T-helper 1 cell treated with Interleukin-12 subunit alpha and Interleukin-12 subunit beta and Interleukin-4 antibody, amounts not matched to agents 30 μg/mL and 1 μg/mL, for 36 hours (primary cell): ENCODE measurements around the gene DHRS13.
"Not testable (repeated sequence)": the region's sequence is repeated elsewhere in the genome, so short reads cannot be mapped to it uniquely, and the experiment has no call there.

Experiments
- H3K27ac Mint-ChIP-seq: one replicate; pipeline ENCODE4 v1.8.0; 2021; ENCODE audit warnings: mild to moderate bottlenecking, mixed read lengths
- H3K27me3 Mint-ChIP-seq: one replicate; pipeline ENCODE4 v1.8.0; 2021; ENCODE audit warnings: low read depth, mixed read lengths
- H3K36me3 Mint-ChIP-seq: one replicate; pipeline ENCODE4 v1.8.0; 2021; ENCODE audit warnings: low read depth, mixed read lengths
- H3K4me1 Mint-ChIP-seq: one replicate; pipeline ENCODE4 v1.8.0; 2021; ENCODE audit warnings: low read depth, mixed read lengths
- H3K4me3 Mint-ChIP-seq: one replicate; pipeline ENCODE4 v1.8.0; 2021; ENCODE audit warnings: mild to moderate bottlenecking, moderate library complexity, mixed read lengths
- H3K9me3 Mint-ChIP-seq: one replicate; pipeline ENCODE4 v1.8.0; 2021; ENCODE audit warnings: mixed read lengths

DHRS13 gene

DNA sequence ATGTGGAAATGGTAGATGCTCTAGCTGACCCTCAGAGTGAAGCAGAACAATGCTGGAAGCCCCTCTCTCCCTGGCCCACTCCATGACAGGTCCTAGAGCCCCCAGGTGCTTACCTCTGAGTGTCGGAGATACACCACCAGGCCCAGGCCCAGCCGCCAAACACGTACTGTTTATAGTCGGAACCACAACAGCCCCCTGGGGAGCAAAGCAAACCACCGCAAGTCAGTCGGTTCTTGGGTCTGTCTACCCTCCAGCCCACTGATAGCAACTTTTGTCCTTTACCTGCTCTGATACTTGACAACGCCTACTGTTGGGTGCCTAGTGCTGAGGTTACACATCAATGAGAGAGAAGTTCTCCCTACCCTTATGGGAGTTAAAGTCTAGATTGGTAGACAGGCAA, 14.0 kb downstream of the DHRS13 start:
- peak overlapping the region; percentile 60 for H3K27ac Mint-ChIP-seq
- H3K4me1 Mint-ChIP-seq = peaks cover 35% of the 10 kb centered on the region
- no peaks in the 10 kb centered on the region for H3K27me3 Mint-ChIP-seq
- no peaks in the 10 kb centered on the region for H3K9me3 Mint-ChIP-seq
- no peak overlapping the region for H3K4me3 Mint-ChIP-seq
- peaks cover 35% of the 10 kb centered on the region for H3K36me3 Mint-ChIP-seq

DNA sequence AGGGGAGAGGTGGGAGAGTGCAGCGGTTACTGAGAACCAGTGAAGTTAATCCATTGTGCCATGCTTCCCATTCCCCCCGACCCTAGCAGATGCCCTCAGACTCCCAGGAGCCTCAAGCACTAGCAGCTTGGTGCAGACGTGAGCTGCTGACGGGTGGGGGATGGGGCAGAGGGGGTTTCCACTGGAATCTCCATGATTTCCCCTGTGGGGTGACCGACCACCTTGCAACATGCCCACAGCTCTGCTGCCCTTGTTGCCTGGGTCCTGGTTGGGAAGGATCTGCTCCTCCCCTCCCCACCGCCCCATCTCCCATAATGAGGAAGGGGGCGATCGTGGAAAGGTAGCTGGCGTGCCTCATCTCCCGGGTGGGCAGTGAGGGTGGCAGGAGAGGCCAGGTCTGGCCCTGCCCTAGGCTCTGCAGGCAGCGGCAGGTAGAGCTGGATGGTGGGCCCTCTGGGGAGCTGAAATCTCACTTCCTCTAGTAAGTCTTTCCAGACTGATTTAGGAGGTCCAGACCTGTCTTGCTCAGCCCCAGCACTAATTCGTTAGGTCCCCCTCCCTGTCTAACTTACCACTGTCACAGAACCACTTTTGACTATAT, 14.9 kb downstream of the DHRS13 start:
- peaks cover 29% of the 10 kb centered on the region for H3K36me3 Mint-ChIP-seq
- peaks cover 26% of the 10 kb centered on the region for H3K4me1 Mint-ChIP-seq
- no peak overlapping the region for H3K4me3 Mint-ChIP-seq
- no peak overlapping the region for H3K27ac Mint-ChIP-seq
- H3K27me3 Mint-ChIP-seq = no peaks in the 10 kb centered on the region
- H3K9me3 Mint-ChIP-seq = no peaks in the 10 kb centered on the region

DNA sequence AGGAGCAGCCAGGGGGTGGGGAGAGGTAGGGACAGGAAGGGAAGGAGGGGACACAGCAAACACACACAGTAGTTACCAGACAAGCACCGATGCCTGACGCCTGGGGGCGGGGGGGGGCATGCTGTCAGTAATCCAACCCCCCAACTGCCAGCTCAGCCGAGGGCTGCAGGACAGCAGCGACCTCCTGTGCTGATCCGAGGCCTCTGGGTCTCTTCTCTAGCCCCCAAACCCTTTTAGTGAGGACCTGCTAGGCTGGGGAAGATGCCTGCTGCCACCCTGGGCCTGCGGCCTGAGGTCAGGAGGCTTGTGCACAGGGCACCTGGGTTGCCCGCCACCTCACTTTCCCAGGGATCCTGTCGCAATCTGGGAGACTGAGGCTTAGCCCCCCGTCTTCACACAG, 16.9 kb downstream of the DHRS13 start:
- Mint-ChIP-seq H3K27ac (no peak overlapping the region), H3K27me3 (no peaks in the 10 kb centered on the region), H3K4me3 (no peak overlapping the region), H3K36me3 (peaks cover 37% of the 10 kb centered on the region), H3K9me3 (no peaks in the 10 kb centered on the region), H3K4me1 (peaks cover 13% of the 10 kb centered on the region)

DNA sequence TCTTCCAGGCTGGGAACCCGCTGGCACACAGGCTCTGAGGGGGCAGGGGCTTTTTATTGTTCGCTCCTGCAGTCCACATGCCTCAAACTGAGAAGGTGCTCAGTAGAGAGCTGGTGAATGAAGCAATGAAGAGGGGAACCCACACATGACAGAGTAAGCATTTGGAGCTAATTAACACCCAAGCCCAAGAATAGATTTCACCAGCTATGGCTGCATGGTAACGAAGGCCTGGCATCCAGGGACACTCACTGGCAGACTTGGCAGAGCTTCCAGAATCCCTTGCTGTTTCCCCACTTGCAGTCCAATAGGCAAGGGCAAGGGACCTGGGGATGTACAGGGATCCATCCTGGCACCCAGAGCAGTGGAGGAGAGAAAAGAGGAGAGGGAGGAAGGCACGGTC, 17.5 kb downstream of the DHRS13 start:
- peaks cover 9% of the 10 kb centered on the region for H3K4me1 Mint-ChIP-seq
- H3K27me3 Mint-ChIP-seq = no peaks in the 10 kb centered on the region
- no peak overlapping the region for H3K27ac Mint-ChIP-seq
- no peaks in the 10 kb centered on the region for H3K9me3 Mint-ChIP-seq
- H3K36me3 Mint-ChIP-seq = peaks cover 43% of the 10 kb centered on the region
- H3K4me3 Mint-ChIP-seq = no peak overlapping the region

DNA sequence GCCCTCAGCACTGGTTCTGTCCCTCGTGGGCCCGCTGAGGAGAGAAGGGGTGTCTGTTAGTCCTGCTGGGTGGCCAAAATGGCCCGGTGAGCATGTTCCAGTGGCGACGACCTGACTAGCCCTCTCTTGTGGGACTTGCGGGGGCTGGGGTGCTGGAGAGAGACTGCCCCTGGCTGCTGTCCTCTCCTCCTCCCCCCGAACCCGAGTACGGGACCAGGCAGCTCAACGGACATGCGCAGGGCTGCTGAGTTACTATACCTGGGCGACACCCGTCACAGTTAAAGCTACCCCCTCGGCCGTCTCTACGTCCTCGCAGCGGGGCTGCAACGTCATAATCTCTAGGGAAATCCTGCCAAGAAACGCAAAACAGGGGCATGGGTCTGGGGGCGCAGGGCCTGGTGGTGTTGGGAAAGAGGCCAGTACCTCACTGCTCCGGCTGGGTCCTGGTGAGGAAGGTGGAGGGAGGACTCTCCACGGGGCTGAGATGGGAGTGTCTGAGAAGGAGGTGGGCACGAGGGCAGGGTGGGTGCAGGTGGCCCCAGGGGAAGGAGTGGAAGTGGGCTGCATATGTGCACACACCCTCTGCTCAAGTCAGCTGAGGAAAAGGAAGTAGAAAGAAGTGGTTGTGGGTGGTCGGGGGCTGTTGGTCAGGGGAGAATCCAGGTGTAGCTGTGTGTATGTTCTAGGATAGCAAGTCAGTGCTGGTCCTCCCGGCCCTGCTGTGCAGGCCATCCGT, 18.7 kb downstream of the DHRS13 start:
- H3K36me3 Mint-ChIP-seq = peaks cover 47% of the 10 kb centered on the region
- no peaks in the 10 kb centered on the region for H3K27me3 Mint-ChIP-seq
- no peaks in the 10 kb centered on the region for H3K9me3 Mint-ChIP-seq
- H3K4me1 Mint-ChIP-seq = peaks cover 4% of the 10 kb centered on the region
- H3K4me3 Mint-ChIP-seq = no peak overlapping the region
- H3K27ac Mint-ChIP-seq = no peak overlapping the region

DNA sequence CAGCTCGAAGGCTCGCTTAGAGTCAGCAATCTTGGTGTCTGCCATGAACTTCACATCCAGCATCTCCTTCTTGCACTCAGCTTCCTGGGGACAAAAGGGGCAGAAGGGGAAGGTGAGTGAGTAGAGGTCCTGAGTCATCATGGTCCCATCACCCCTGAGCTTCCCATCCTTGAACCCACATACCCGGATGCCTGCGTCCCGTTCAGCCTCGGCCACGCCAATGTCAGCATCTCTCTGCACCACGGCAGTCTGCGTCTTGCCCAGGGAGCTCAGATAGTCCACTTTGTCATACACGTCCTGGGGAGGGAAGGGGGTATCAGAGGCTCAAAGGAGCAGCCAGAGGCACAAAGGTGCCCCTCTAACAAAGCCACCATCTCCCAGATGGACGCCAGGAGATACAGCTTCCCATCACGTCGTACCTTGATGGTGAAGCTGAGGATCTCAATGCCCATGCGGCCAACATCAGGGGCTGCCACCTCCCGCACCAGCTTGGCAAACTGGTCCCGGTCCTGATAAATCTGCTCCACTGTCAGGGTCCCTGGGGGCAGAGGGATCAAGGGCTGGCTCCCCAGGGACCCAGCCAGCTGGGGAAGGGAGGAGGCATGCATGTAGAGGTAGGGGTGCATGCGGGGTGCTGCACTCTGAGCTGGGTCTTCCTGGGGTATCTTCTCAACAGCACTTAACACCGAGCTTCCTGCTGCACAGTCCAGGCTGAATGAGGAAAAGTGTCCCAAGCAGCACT, 20.6 kb downstream of the DHRS13 start:
- Mint-ChIP-seq H3K27ac (no peak overlapping the region), H3K9me3 (no peaks in the 10 kb centered on the region), H3K4me1 (no peaks in the 10 kb centered on the region), H3K27me3 (no peaks in the 10 kb centered on the region), H3K36me3 (peaks cover 54% of the 10 kb centered on the region), H3K4me3 (no peak overlapping the region)

DNA sequence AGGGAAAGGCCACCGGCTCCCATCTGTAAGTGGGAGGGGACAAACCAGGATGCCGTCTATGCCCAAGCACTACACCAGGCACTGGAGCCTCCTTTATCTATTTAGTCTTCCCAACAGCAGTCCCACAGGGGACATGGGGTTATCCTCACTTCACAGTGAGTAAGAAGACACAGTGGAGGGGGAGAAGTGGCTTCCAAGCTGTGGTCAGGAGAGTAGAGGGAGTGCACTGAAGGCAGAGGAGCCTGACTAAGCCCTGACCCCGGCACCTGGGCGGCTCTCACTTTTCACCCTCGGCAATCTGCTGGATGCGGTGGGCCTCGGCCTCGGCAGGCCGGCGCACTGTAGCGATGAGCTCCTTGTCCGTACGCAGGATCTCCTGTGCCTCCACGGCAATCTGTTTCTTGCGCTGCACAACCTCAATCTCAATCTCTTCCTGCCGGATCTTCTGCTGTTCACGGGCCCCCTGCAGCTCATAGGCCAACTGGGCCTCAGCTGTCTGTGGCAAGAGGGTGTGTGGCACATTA, 21.3 kb downstream of the DHRS13 start:
- Mint-ChIP-seq H3K4me3 (no peak overlapping the region), H3K9me3 (no peaks in the 10 kb centered on the region), H3K27me3 (no peaks in the 10 kb centered on the region), H3K27ac (no peak overlapping the region), H3K36me3 (peaks cover 51% of the 10 kb centered on the region), H3K4me1 (no peaks in the 10 kb centered on the region)

DNA sequence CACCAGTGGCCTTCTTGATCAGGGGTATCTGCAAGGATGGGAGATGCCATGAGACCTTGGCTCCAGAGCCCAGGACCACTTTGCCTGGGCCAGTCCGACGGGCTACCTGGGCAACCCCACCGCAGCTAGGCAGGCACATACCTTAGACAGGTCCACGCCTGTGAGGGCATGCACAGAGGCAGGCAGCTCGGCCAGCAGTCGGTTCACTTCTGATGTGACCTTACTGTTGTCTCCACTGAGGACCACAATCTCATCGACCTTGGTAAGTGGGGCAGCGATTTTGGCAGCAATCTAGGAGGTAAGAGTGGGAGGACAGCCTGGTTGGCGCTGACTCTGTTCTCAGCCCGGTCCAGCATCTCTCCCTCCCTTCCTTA, 22.3 kb downstream of the DHRS13 start:
- H3K36me3 Mint-ChIP-seq = peaks cover 48% of the 10 kb centered on the region
- peaks cover 2% of the 10 kb centered on the region for H3K4me1 Mint-ChIP-seq

DNA sequence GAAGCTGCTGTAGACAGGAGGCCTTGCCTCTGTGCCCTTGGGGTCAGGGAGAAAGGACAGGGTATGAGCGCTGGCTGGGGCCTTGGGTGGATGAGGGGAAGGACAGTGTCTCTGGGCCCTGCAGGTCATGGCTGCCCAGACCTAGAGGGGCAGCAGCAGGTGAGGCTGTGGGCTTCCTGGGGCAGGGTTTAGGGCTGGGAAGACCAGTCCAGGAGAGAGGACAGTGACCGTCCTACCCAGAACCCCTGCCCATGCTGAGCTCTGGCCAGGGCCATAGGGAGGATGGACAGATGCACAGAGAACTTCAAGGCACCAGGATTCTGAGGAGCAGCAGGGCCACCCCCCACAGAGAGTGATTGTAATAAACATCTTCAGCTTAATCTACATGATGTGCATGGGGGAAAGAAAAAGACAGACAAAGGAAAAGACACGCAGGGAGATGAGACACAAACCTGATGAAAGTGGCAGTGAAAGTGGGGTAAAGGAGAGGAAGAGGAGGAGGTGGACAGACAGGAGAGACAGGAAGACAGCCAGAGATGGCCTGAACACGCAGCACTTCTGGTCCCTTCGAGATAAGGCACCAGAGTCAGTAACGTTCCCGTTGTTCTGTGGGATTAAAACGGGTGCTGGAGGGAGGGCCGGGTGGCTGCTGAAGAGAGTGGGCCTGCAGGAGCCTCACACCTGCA, 22.9 kb downstream of the DHRS13 start:
- no peak overlapping the region for H3K4me3 Mint-ChIP-seq

More for the DNA sequence above, 22.3 kb downstream of the DHRS13 start:
- Mint-ChIP-seq H3K27ac (no peak overlapping the region), H3K27me3 (no peaks in the 10 kb centered on the region), H3K9me3 (no peaks in the 10 kb centered on the region), H3K4me3 (no peak overlapping the region)

DNA sequence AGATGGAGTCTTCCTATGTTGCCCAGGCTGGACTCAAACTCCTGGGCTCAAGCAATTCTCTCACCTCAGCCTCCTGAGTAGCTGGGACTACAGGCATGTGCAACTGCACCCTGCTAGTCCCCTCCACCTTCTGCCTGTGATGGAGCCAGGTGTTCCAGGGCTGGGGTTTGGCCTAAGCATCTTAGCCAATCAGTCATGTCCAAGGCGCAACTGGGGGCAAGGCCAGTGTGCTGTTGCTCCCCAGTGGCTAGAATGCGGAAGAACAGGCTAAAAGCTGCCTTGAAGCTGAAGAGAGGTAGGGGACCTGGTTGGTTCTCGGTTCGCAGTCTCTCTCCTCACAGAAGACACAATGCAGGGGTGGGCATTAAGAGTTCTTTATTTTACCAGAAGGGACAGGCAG, 23.9 kb downstream of the DHRS13 start:
- Mint-ChIP-seq H3K9me3 (no peaks in the 10 kb centered on the region), H3K27me3 (no peaks in the 10 kb centered on the region), H3K36me3 (peaks cover 36% of the 10 kb centered on the region), H3K4me3 (no peak overlapping the region), H3K4me1 (peaks cover 2% of the 10 kb centered on the region), H3K27ac (no peak overlapping the region)

More for the DNA sequence above, 22.9 kb downstream of the DHRS13 start:
- Mint-ChIP-seq H3K4me1 (peaks cover 2% of the 10 kb centered on the region), H3K9me3 (no peaks in the 10 kb centered on the region), H3K36me3 (peaks cover 43% of the 10 kb centered on the region), H3K27me3 (no peaks in the 10 kb centered on the region), H3K27ac (no peak overlapping the region)

DNA sequence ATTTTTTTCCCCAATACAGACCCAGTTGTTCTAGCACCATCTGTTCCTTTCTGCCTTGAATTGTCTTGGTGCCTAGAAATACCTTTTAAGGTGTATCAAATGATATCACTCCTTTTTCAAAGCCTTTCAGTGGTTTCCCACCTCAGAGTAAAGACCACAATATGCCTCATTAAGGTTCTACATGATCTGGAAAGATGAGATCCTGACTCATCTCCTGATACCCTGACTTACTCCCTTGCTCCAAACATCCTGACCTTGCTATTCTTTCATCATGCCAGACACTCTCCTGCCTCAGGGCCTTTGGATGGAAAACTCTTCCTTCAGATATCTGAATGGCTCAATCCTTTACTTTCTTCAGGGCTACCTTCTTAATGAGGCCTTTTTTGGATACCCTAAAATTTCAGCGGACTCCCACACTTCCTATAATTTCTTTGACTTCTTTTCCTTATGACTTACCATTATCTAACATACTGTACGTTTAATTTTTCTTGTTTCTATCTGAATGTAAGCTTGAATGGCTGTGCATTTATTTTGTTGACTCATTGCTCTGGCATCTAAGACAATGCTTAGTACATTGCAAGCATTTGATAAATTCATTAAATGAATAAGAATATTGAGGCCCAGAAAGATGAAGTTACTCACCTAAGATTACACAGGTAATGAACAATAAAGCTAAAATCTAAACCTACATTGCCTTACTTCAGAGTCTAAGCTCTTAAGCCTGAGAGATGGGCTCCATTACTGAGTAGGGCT, 24.5 kb downstream of the DHRS13 start:
- Mint-ChIP-seq H3K36me3 (peaks cover 34% of the 10 kb centered on the region), H3K27ac (no peak overlapping the region), H3K4me1 (peaks cover 2% of the 10 kb centered on the region), H3K9me3 (no peaks in the 10 kb centered on the region), H3K27me3 (no peaks in the 10 kb centered on the region), H3K4me3 (no peak overlapping the region)

DNA sequence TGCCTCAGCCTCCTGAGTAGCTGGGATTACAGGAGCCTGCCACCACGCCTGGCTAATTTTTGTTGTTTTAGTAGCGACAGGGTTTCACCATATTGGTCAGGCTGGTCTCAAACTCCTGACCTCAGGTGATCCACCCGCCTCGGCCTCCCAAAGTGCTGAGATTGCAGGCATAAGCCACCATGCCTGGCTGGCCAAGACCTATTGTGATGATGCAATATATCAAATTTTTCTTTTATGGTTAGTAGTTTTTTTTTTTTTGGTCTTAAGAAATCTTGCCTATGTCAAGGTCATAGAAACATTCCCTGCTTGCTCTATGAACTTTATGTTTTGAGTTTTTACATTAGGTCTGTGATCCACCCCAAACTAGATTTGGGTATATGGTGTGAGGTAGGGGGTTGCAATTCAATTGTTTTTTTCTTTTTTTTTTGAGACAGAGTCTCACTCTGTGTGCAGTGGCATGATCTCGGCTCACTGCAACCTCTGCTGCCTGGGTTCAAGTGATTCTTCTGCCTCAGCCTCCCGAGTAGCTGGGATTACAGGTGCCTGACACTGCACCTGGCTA, 25.6 kb downstream of the DHRS13 start:
- not testable (repeated sequence) for H3K4me1 Mint-ChIP-seq, H3K4me3 Mint-ChIP-seq, H3K27me3 Mint-ChIP-seq

DNA sequence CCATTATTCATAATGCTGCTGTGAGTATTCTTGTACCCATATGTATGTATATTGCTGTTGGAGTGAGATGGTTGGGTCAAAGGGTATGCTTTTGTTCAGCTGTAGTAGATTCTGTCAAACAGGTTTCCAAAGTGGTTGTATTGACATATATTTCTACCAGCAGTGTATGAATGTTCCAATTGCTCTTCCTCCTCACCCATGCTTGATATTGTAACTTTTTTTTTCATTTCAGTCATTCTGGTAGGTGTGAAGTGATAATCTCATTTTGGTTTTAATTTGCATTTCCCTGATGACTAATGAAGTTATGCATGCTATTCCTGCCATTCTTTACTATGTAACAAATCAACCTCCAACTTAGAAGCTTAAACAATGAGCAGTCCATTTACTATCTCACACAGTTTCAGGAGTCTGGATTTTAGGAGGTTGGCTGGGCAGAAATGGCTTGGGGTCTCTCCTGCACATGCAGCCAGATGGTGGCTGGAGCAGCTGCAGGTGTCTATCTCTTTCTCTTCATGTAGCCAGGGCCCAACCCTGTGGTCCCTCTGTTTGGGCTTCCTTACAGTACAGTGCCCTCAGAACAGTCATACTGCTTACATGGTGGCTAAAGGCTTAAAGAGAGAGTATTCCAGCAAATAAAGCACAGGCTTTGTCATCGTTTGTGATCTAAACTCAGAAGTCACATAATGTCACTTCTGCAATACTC, 26.9 kb downstream of the DHRS13 start:
- no peak overlapping the region for H3K4me3 Mint-ChIP-seq

More for the DNA sequence above, 25.6 kb downstream of the DHRS13 start:
- H3K9me3 Mint-ChIP-seq, H3K27ac Mint-ChIP-seq: not testable (repeated sequence)
- H3K36me3 Mint-ChIP-seq = peaks cover 30% of the 10 kb centered on the region

More for the DNA sequence above, 26.9 kb downstream of the DHRS13 start:
- Mint-ChIP-seq H3K27me3 (no peaks in the 10 kb centered on the region), H3K9me3 (no peaks in the 10 kb centered on the region), H3K36me3 (peaks cover 25% of the 10 kb centered on the region), H3K4me1 (peaks cover 6% of the 10 kb centered on the region), H3K27ac (no peak overlapping the region)
